HEK293 (cell line): ENCODE measurements around the gene PODXL2.

ENCODE experiments used
- CTCF ChIA-PET: fragments of 350-600 bp; formaldehyde crosslinking; extraction: SDS; loops from one replicate; lab custom pipeline; 2021; ENCODE audit warnings: antibody characterized with exemption; lab: Yijun Ruan, JAX
- POLR2A ChIA-PET: fragments of 300-600 bp; formaldehyde crosslinking; extraction: SDS; loops from one replicate; lab custom pipeline; 2020; ENCODE audit warnings: antibody characterized with exemption, inconsistent platforms; lab: Yijun Ruan, JAX
- H3K27ac ChIP-seq: fragments of 200-500 bp; sonication (Bioruptor generic); 2 replicates; pipeline ENCODE4 v1.5.1; 2014; ENCODE audit warnings: low read depth, low read length, control low read depth, inconsistent platforms; ENCODE audit errors: extremely low read depth
- H3K36me3 ChIP-seq, 2 experiments: fragments of 200-500 bp in 1 of 2; sonication (Bioruptor generic) in 1 of 2; 1 replicate in 1 of 2; 2 replicates in 1 of 2; pipeline ENCODE4 v1.5.1; 2014 to 2017; ENCODE audit warnings: inconsistent platforms in 2 of 2, low read length in 2 of 2; ENCODE audit not compliant: control insufficient read depth in 2 of 2, insufficient read depth in 1 of 2
- H3K4me1 ChIP-seq: fragments of 200-500 bp; sonication (Bioruptor generic); 2 replicates; pipeline ENCODE4 v1.5.1; 2014; ENCODE audit warnings: mild to moderate bottlenecking, low read length, inconsistent platforms; ENCODE audit not compliant: control insufficient read depth, insufficient read depth
- H3K4me3 ChIP-seq: 2 replicates; pipeline ENCODE4 v1.5.1; 2011; ENCODE audit warnings: low read depth, mild to moderate bottlenecking, control low read depth, low read length, moderate library complexity
- H3K9me3 ChIP-seq: fragments of 200-500 bp; sonication (Bioruptor generic); 2 replicates; pipeline ENCODE4 v1.5.1; 2014; ENCODE audit warnings: low read depth, low read length, inconsistent platforms; ENCODE audit not compliant: control insufficient read depth, insufficient read depth
- GFI1B ChIP-seq: fragments of 450-650 bp; formaldehyde crosslinking; IDR thresholded peaks from 2 replicates; pipeline ENCODE4 v1.5.1; 2016; ENCODE audit warnings: missing biosample characterization, missing genetic modification characterization
- IKZF3 ChIP-seq: fragments of 450-650 bp; IDR thresholded peaks from 2 replicates; pipeline ENCODE4 v1.5.0; 2018; ENCODE audit warnings: missing biosample characterization, mild to moderate bottlenecking, missing genetic modification characterization, moderate library complexity
- KLF10 ChIP-seq: fragments of 450-650 bp; IDR thresholded peaks from 2 replicates; pipeline ENCODE4 v1.5.1; 2018; ENCODE audit warnings: missing biosample characterization, mild to moderate bottlenecking, missing genetic modification characterization
- RBAK ChIP-seq: fragments of 450-650 bp; formaldehyde crosslinking; IDR thresholded peaks from 2 replicates; pipeline ENCODE4 v1.5.1; 2016; ENCODE audit warnings: missing biosample characterization, missing genetic modification characterization
- YY1 ChIP-seq: fragments of 450-650 bp; formaldehyde crosslinking; IDR thresholded peaks from 2 replicates; pipeline ENCODE4 v1.5.1; 2018; ENCODE audit warnings: missing biosample characterization, missing genetic modification characterization
- ZBTB7A ChIP-seq: fragments of 450-650 bp; formaldehyde crosslinking; IDR thresholded peaks from 2 replicates; pipeline ENCODE4 v1.5.1; 2016; ENCODE audit warnings: low read depth, missing biosample characterization, missing genetic modification characterization
- ZFP37 ChIP-seq: fragments of 450-650 bp; formaldehyde crosslinking; IDR thresholded peaks from 2 replicates; pipeline ENCODE4 v1.5.1; 2016; ENCODE audit warnings: missing biosample characterization, missing genetic modification characterization
- ZNF146 ChIP-seq: fragments of 450-650 bp; formaldehyde crosslinking; IDR thresholded peaks from 2 replicates; pipeline ENCODE4 v1.5.1; 2016; ENCODE audit warnings: missing biosample characterization, missing genetic modification characterization
- ZNF24 ChIP-seq: fragments of 450-650 bp; formaldehyde crosslinking; IDR thresholded peaks from 2 replicates; pipeline ENCODE4 v1.5.1; 2016; ENCODE audit warnings: missing biosample characterization, missing genetic modification characterization
- ZNF302 ChIP-seq: fragments of 450-650 bp; formaldehyde crosslinking; IDR thresholded peaks from 2 replicates; pipeline ENCODE4 v1.5.1; 2016; ENCODE audit warnings: missing biosample characterization, missing genetic modification characterization, low read depth
- ZNF473 ChIP-seq: fragments of 450-650 bp; formaldehyde crosslinking; IDR thresholded peaks from 2 replicates; pipeline ENCODE4 v1.5.1; 2017; ENCODE audit warnings: missing biosample characterization, missing genetic modification characterization
- TF ChIP-seq, protein P1 (sequence below): fragments of 450-650 bp; formaldehyde crosslinking; IDR thresholded peaks from 2 replicates; pipeline ENCODE4 v1.5.1; 2016; ENCODE audit warnings: missing biosample characterization, missing genetic modification characterization
- TF ChIP-seq, protein P2 (sequence below): fragments of 450-650 bp; formaldehyde crosslinking; IDR thresholded peaks from 2 replicates; pipeline ENCODE4 v1.5.1; 2017; ENCODE audit warnings: missing biosample characterization, missing genetic modification characterization
- TF ChIP-seq, protein P3 (sequence below): fragments of 450-650 bp; formaldehyde crosslinking; IDR thresholded peaks from 2 replicates; pipeline ENCODE4 v1.5.1; 2017; ENCODE audit warnings: missing biosample characterization, missing genetic modification characterization
- TF ChIP-seq, protein P4 (sequence below): fragments of 450-650 bp; formaldehyde crosslinking; IDR thresholded peaks from 2 replicates; pipeline ENCODE4 v1.5.1; 2016; ENCODE audit warnings: missing biosample characterization, missing genetic modification characterization
- TF ChIP-seq, protein P5 (sequence below): fragments of 450-650 bp; formaldehyde crosslinking; IDR thresholded peaks from 2 replicates; pipeline ENCODE4; 2016; ENCODE audit warnings: missing biosample characterization, missing genetic modification characterization

The PODXL2 gene

DNA sequence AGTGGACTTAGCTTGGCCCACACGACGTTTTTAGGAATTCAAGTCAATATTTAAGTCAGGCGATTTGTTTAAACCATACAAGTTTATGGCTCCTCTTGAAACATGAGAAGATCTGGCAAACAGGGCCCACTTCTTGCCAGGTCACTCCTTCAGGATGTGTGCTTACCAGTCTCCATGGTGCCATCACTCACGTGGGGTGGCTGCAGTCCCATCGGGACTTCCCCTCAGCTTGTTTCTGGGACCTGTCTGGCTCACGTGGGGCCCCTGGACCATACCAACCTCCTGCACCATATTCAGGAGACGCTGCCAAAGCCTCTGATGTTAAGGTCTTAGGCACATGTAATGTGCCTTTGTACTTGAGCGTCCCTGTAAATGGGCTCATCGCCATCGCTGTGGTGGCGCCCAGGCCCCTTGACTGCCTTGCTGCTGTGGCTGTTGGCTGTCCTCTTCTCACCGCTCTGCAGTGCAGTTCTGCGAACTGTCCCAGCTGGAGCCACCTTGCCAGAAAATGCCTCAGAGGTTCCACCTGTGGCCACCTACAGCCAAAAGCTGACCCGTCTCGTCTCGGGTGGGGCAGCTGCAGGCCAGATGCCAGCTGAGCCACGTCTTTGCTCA, 21.9 kb upstream of the PODXL2 start:
- Histone ChIP-seq H3K4me1 (no peaks in the 10 kb centered on the region), H3K36me3 (peaks cover 15 to 94% of the 10 kb centered on the region in 2 experiments), H3K27ac (no peak overlapping the region), H3K4me3 (no peak overlapping the region), H3K9me3 (no peaks in the 10 kb centered on the region)
- POLR2A ChIA-PET = interaction anchor here (1.4 kb wide), 1 partner anchor 11 kb away, joined by 3 read pairs; no protein-coding TSS in a partner anchor
- TF ChIP-seq ZNF146 = no peak
- TF ChIP-seq IKZF3 (tag by site-specific recombination) = no peak
- TF ChIP-seq ZBTB7A (tag by site-specific recombination) = no peak
- CTCF ChIA-PET = no interaction called here

DNA sequence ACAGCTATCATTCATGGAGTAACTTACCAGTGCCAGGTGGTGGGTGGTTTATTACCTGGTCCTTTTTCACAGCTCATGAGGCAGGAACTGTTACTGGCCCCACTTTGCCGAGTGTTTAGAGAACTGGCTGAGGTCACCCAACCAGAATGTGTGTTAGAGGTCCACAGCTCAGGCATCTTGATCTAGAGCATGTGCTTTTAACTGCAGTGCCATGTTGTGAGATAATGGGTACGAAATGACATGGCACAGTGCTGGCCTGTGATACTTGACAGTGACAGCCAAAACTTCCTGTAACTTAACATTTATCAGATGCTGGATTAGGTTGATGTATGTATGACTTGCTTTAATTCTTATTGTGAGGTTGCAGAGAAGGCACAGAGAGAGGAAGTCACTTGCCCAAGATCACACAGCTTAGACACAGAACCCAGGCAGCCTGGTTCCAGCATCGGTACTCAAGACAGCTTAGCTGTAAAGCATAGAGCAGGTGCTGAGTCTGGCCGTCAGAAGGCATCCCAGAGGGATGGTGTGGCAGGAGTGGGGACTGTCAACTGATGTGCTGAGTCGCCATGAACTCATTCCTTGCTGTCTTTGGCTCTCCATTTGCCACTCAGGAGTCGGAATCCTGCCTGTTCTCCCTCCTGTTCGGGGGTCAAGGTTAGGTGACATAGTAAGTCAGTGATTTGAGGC, 21.2 kb upstream of the PODXL2 start:
- no peak for TF ChIP-seq ZNF24 (tag by site-specific recombination)
- TF ChIP-seq, protein P1, sequence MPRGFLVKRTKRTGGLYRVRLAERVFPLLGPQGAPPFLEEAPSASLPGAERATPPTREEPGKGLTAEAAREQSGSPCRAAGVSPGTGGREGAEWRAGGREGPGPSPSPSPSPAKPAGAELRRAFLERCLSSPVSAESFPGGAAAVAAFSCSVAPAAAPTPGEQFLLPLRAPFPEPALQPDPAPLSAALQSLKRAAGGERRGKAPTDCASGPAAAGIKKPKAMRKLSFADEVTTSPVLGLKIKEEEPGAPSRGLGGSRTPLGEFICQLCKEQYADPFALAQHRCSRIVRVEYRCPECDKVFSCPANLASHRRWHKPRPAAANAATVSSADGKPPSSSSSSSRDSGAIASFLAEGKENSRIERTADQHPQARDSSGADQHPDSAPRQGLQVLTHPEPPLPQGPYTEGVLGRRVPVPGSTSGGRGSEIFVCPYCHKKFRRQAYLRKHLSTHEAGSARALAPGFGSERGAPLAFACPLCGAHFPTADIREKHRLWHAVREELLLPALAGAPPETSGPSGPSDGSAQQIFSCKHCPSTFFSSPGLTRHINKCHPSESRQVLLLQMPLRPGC (tag by site-specific recombination) = no peak
- no peak for TF ChIP-seq IKZF3 (tag by site-specific recombination)
- TF ChIP-seq ZNF302 = no peak
- TF ChIP-seq, protein P2, sequence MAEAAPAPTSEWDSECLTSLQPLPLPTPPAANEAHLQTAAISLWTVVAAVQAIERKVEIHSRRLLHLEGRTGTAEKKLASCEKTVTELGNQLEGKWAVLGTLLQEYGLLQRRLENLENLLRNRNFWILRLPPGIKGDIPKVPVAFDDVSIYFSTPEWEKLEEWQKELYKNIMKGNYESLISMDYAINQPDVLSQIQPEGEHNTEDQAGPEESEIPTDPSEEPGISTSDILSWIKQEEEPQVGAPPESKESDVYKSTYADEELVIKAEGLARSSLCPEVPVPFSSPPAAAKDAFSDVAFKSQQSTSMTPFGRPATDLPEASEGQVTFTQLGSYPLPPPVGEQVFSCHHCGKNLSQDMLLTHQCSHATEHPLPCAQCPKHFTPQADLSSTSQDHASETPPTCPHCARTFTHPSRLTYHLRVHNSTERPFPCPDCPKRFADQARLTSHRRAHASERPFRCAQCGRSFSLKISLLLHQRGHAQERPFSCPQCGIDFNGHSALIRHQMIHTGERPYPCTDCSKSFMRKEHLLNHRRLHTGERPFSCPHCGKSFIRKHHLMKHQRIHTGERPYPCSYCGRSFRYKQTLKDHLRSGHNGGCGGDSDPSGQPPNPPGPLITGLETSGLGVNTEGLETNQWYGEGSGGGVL = no peak
- TF ChIP-seq, protein P3, sequence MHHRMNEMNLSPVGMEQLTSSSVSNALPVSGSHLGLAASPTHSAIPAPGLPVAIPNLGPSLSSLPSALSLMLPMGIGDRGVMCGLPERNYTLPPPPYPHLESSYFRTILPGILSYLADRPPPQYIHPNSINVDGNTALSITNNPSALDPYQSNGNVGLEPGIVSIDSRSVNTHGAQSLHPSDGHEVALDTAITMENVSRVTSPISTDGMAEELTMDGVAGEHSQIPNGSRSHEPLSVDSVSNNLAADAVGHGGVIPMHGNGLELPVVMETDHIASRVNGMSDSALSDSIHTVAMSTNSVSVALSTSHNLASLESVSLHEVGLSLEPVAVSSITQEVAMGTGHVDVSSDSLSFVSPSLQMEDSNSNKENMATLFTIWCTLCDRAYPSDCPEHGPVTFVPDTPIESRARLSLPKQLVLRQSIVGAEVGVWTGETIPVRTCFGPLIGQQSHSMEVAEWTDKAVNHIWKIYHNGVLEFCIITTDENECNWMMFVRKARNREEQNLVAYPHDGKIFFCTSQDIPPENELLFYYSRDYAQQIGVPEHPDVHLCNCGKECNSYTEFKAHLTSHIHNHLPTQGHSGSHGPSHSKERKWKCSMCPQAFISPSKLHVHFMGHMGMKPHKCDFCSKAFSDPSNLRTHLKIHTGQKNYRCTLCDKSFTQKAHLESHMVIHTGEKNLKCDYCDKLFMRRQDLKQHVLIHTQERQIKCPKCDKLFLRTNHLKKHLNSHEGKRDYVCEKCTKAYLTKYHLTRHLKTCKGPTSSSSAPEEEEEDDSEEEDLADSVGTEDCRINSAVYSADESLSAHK (tag by site-specific recombination) = no peak
- no peak for TF ChIP-seq GFI1B (tag by site-specific recombination)
- TF ChIP-seq, protein P4, sequence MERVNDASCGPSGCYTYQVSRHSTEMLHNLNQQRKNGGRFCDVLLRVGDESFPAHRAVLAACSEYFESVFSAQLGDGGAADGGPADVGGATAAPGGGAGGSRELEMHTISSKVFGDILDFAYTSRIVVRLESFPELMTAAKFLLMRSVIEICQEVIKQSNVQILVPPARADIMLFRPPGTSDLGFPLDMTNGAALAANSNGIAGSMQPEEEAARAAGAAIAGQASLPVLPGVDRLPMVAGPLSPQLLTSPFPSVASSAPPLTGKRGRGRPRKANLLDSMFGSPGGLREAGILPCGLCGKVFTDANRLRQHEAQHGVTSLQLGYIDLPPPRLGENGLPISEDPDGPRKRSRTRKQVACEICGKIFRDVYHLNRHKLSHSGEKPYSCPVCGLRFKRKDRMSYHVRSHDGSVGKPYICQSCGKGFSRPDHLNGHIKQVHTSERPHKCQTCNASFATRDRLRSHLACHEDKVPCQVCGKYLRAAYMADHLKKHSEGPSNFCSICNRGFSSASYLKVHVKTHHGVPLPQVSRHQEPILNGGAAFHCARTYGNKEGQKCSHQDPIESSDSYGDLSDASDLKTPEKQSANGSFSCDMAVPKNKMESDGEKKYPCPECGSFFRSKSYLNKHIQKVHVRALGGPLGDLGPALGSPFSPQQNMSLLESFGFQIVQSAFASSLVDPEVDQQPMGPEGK (tag by site-specific recombination) = no peak
- no peak for TF ChIP-seq KLF10 (tag by site-specific recombination)
- TF ChIP-seq RBAK = no peak
- no peak for TF ChIP-seq ZNF473 (tag by site-specific recombination)
- no peak for TF ChIP-seq YY1
- TF ChIP-seq ZFP37 (tag by site-specific recombination) = no peak
- TF ChIP-seq, protein P5, sequence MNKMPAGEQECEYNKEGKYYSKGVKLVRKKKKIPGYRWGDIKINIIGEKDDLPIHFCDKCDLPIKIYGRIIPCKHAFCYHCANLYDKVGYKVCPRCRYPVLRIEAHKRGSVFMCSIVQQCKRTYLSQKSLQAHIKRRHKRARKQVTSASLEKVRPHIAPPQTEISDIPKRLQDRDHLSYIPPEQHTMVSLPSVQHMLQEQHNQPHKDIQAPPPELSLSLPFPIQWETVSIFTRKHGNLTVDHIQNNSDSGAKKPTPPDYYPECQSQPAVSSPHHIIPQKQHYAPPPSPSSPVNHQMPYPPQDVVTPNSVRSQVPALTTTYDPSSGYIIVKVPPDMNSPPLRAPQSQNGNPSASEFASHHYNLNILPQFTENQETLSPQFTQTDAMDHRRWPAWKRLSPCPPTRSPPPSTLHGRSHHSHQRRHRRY (tag by site-specific recombination) = no peak

More for the DNA sequence above, 21.2 kb upstream of the PODXL2 start:
- CTCF ChIA-PET = no interaction called here
- Histone ChIP-seq H3K4me3 (no peak overlapping the region), H3K4me1 (no peaks in the 10 kb centered on the region), H3K9me3 (no peaks in the 10 kb centered on the region), H3K36me3 (peaks cover 15 to 94% of the 10 kb centered on the region in 2 experiments), H3K27ac (no peak overlapping the region)
- POLR2A ChIA-PET = interaction anchor here (1.4 kb wide), 1 partner anchor 10 kb away, joined by 3 read pairs; no protein-coding TSS in a partner anchor
